Nephron (organoid): ENCODE results near the gene TMIGD3.

Source experiments
- H3K27ac Mint-ChIP-seq, 3 experiments: 2 replicates each; pipeline ENCODE4 v1.8.0; 2020; ENCODE audit warnings: mixed read lengths in 3 of 3, mild to moderate bottlenecking in 2 of 3, moderate library complexity in 1 of 3
- H3K27me3 Mint-ChIP-seq: 2 replicates; pipeline ENCODE4 v1.8.0; 2021; ENCODE audit warnings: low read depth, mild to moderate bottlenecking, moderate library complexity, mixed read lengths
- H3K36me3 Mint-ChIP-seq: 2 replicates; pipeline ENCODE4 v1.8.0; 2020; ENCODE audit warnings: low read depth, mixed read lengths
- H3K4me1 Mint-ChIP-seq: 2 replicates; pipeline ENCODE4 v1.8.0; 2020; ENCODE audit warnings: mixed read lengths
- H3K4me3 Mint-ChIP-seq, 3 experiments: 2 replicates each; pipeline ENCODE4 v1.8.0; 2020; ENCODE audit warnings: mild to moderate bottlenecking in 3 of 3, mixed read lengths in 3 of 3, moderate library complexity in 2 of 3
- H3K9me3 Mint-ChIP-seq: 2 replicates; pipeline ENCODE4 v1.8.0; 2020; ENCODE audit warnings: mixed read lengths
- TF ChIP-seq, protein P1 (sequence below), 3 experiments: fragments of 200-600 bp; sonication (generic); IDR thresholded peaks; one replicate each; pipeline ENCODE4 v1.5.0; 2021; ENCODE audit warnings: antibody characterized with exemption in 3 of 3; ENCODE audit not compliant: unreplicated experiment in 3 of 3

TMIGD3 gene

DNA sequence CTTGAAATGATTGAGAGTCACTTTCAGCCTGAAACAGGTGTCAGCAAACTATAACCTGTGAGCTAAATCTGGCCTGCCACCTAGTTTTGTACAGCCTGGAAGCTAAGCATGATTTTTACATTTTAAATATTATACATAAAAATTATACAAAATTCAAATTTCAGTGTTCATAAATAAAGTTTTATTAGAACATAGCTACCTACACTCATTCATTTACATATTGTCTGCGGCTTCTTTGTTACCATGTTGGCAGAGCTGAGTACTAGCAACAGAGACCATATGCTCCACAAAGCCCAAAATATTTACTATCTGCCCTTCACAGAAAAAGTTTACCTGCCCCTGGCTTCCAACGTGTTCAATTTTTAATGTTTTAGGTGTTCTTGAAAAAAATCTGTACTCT lies 37.7 kb downstream of the TMIGD3 start:
- Mint-ChIP-seq H3K36me3 (peaks cover 44% of the 10 kb centered on the region), H3K27me3 (no peaks in the 10 kb centered on the region), H3K9me3 (no peaks in the 10 kb centered on the region), H3K4me3 (no peak overlapping the region), H3K4me1 (peaks cover 10% of the 10 kb centered on the region), H3K27ac (no peak overlapping the region)
- TF ChIP-seq, protein P1, sequence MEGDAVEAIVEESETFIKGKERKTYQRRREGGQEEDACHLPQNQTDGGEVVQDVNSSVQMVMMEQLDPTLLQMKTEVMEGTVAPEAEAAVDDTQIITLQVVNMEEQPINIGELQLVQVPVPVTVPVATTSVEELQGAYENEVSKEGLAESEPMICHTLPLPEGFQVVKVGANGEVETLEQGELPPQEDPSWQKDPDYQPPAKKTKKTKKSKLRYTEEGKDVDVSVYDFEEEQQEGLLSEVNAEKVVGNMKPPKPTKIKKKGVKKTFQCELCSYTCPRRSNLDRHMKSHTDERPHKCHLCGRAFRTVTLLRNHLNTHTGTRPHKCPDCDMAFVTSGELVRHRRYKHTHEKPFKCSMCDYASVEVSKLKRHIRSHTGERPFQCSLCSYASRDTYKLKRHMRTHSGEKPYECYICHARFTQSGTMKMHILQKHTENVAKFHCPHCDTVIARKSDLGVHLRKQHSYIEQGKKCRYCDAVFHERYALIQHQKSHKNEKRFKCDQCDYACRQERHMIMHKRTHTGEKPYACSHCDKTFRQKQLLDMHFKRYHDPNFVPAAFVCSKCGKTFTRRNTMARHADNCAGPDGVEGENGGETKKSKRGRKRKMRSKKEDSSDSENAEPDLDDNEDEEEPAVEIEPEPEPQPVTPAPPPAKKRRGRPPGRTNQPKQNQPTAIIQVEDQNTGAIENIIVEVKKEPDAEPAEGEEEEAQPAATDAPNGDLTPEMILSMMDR (IDR thresholded peaks at IDR 0.05; ENCODE audit: unreplicated experiment in 3 of 3) = no peak

DNA sequence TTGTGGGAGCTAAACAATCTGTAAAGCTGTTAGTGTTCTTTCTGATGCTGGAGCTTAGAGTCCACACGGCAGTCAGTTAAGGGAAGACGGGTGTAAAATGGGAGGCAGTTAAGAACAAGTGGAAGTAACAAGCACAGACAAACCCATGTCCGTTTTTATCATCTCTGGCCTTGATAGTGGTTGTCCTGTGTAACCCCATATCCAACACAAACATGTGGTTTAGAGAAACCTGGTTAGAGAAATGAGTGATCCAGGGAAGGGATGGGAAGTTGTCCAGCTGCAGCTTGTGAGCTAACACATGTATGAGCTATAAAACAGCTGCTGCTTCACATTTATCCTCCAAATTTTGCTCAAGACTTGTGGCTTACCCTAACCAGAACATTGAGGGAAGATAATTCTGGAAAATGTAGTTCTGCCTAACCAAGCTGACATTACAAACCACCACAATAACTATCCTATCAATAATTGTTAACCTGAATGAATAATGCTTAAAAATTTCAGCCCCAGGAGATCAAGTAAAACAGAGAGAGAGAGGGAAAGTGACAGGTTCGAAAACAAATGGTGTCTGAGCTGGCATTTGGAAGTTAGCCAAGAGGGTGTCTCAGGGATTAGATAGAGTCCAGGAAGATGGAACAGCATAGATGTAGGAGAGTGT lies 40.3 kb downstream of the TMIGD3 start:
- H3K9me3 Mint-ChIP-seq = no peaks in the 10 kb centered on the region
- H3K27ac Mint-ChIP-seq = peak overlapping the region; percentile 21 to 47 (median 45)
- H3K4me1 Mint-ChIP-seq = peaks cover 10% of the 10 kb centered on the region
- TF ChIP-seq, protein P1 (IDR thresholded peaks at IDR 0.05; ENCODE audit: unreplicated experiment in 3 of 3) = no peak
- no peaks in the 10 kb centered on the region for H3K27me3 Mint-ChIP-seq
- peaks cover 62% of the 10 kb centered on the region for H3K36me3 Mint-ChIP-seq
- H3K4me3 Mint-ChIP-seq = no peak overlapping the region

DNA sequence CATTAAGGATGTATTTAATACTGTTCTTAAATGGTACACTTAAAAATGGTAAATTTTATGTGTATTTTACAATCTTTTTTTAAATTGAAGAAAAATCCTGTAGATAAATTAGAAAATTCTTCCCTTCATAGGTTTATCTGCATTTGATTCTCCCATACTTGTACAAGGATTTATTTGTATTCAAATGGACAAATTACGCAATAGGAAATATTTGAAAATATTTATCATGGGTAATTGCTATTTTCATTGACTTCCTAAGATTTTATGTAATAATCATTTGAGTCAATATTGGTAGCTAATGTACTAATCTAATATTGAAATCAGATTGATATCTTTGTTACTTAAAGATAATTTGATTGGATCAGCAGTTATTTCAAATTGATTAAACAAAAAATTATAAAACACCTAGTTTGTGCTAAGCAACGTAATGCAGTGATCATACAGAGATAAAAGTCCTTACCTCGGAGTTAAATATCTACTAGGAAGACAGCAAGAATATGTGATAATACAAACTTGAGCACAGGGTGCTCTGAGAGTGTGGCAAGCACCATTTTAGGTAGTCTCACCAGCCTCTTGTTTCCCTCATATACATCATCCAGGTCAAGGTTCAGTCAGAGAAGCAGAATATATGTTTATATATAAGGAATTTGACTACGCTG lies 40.9 kb downstream of the TMIGD3 start:
- H3K27ac Mint-ChIP-seq = peak overlapping the region; percentile 21 to 47 (median 45)
- H3K36me3 Mint-ChIP-seq = peaks cover 67% of the 10 kb centered on the region
- TF ChIP-seq, protein P1 (IDR thresholded peaks at IDR 0.05; ENCODE audit: unreplicated experiment in 3 of 3) = no peak
- H3K9me3 Mint-ChIP-seq = no peaks in the 10 kb centered on the region
- H3K4me1 Mint-ChIP-seq = peaks cover 10% of the 10 kb centered on the region
- no peak overlapping the region for H3K4me3 Mint-ChIP-seq
- no peaks in the 10 kb centered on the region for H3K27me3 Mint-ChIP-seq

DNA sequence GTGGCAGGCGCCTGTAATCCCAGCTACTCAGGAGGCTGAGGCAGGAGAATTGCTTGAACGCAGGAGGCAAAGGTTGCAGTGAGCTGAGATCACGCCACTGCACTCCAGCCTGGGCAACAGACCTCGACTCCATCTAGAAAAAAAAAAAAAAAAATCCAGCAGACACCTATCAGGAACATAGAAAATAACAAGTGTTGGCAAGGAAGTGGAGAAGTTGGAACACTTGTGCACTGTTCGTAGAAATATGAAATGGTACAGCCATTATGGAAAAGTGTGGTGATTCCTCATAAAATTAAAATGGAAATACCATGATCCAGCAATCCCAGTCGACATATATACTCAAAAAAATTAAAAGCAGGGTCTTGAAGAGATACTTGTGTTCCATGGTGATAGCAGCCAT lies 41.7 kb downstream of the TMIGD3 start:
- H3K27me3 Mint-ChIP-seq = no peaks in the 10 kb centered on the region
- no peak overlapping the region for H3K27ac Mint-ChIP-seq
- H3K4me1 Mint-ChIP-seq = peaks cover 10% of the 10 kb centered on the region
- H3K9me3 Mint-ChIP-seq = no peaks in the 10 kb centered on the region
- H3K4me3 Mint-ChIP-seq = no peak overlapping the region
- H3K36me3 Mint-ChIP-seq = peaks cover 71% of the 10 kb centered on the region
- TF ChIP-seq, protein P1 (IDR thresholded peaks at IDR 0.05; ENCODE audit: unreplicated experiment in 3 of 3) = no peak

DNA sequence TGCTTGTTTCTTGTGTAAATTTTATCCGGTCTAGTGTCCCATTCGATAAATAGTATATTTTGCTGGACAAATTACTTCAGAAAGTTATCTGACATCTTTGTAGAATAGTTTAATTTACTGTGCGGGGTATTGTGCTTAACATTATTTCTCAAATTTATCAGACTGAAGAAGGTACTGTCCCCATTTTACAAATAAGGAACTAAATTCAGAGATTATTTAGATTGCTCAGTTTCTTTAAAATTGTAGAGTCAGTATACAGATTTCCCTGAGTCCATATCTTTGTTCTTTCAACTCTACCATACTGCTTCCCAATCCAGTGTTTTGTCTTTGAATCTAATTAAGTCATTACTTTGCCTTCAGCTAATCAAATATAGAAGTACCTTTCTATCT lies 47.8 kb downstream of the TMIGD3 start:
- H3K27ac Mint-ChIP-seq = no peak overlapping the region
- no peak overlapping the region for H3K4me3 Mint-ChIP-seq
- peaks cover 16% of the 10 kb centered on the region for H3K4me1 Mint-ChIP-seq
- H3K27me3 Mint-ChIP-seq = no peaks in the 10 kb centered on the region
- peaks cover 62% of the 10 kb centered on the region for H3K36me3 Mint-ChIP-seq
- no peaks in the 10 kb centered on the region for H3K9me3 Mint-ChIP-seq
- TF ChIP-seq, protein P1 (IDR thresholded peaks at IDR 0.05; ENCODE audit: unreplicated experiment in 3 of 3) = no peak
